Hepatocyte (in vitro differentiated cells): ENCODE results near the gene MC5R. TPM values are rescaled to one million over a fixed set of nuclear protein-coding genes. Genes with fewer than 3 reads are reported as not detected.

Experiments used
- DNase-seq: peaks from one replicate; pipeline ENCODE4 v3.0.0-alpha.2; 2016; ENCODE audit warnings: low spot score
- H2AFZ ChIP-seq: fragments of 200-600 bp; sonication (generic); 2 replicates; pipeline ENCODE4 v1.6.0; 2016; ENCODE audit warnings: antibody characterized with exemption, mild to moderate bottlenecking
- H3K27ac ChIP-seq: fragments of 200-600 bp; sonication (generic); 2 replicates; pipeline ENCODE4 v1.5.1; 2016; ENCODE audit warnings: mild to moderate bottlenecking
- H3K27me3 ChIP-seq: fragments of 200-600 bp; sonication (generic); 2 replicates; pipeline ENCODE4 v1.6.1; 2016
- H3K36me3 ChIP-seq: fragments of 200-600 bp; sonication (generic); replicated peaks from 2 replicates; pipeline ENCODE4 v1.5.1; 2016; ENCODE audit warnings: low read depth; ENCODE audit not compliant: insufficient read depth
- H3K4me1 ChIP-seq: fragments of 200-600 bp; sonication (generic); 2 replicates; pipeline ENCODE4 v1.5.1; 2016; ENCODE audit warnings: mild to moderate bottlenecking, moderate library complexity; ENCODE audit not compliant: insufficient read depth
- H3K4me2 ChIP-seq: fragments of 200-600 bp; sonication (generic); 2 replicates; pipeline ENCODE4 v1.6.0; 2016
- H3K4me3 ChIP-seq: fragments of 200-600 bp; sonication (generic); 2 replicates; pipeline ENCODE4 v1.5.1; 2016; ENCODE audit warnings: mild to moderate bottlenecking
- H3K79me2 ChIP-seq: fragments of 200-600 bp; sonication (generic); 2 replicates; pipeline ENCODE4 v1.6.0; 2017; ENCODE audit warnings: mild to moderate bottlenecking
- H3K9me2 ChIP-seq: fragments of 200-600 bp; sonication (generic); replicated peaks from 2 replicates; pipeline ENCODE4 v1.6.0; 2017; ENCODE audit warnings: mild to moderate bottlenecking; ENCODE audit not compliant: insufficient read depth
- H3K9me3 ChIP-seq: fragments of 200-600 bp; sonication (generic); 2 replicates; pipeline ENCODE4 v1.5.1; 2016; ENCODE audit warnings: low read depth, mild to moderate bottlenecking
- H4K20me1 ChIP-seq: fragments of 200-600 bp; sonication (generic); 2 replicates; pipeline ENCODE4 v1.6.0; 2016; ENCODE audit warnings: mild to moderate bottlenecking; ENCODE audit not compliant: insufficient read depth, poor library complexity, severe bottlenecking
- CTCF ChIP-seq: fragments of 200-600 bp; sonication (generic); IDR thresholded peaks from 2 replicates; pipeline ENCODE4 v1.5.1; 2016; ENCODE audit warnings: antibody characterized with exemption, mild to moderate bottlenecking; ENCODE audit not compliant: poor library complexity
- EZH2 ChIP-seq: fragments of 200-600 bp; sonication (generic); IDR thresholded peaks from 2 replicates; pipeline ENCODE4 v1.6.1; 2016; ENCODE audit warnings: antibody characterized with exemption, mild to moderate bottlenecking, borderline replicate concordance
- EZH2phosphoT487 ChIP-seq: fragments of 200-600 bp; sonication (generic); IDR thresholded peaks from one replicate; pipeline ENCODE4 v1.6.1; 2018; ENCODE audit warnings: antibody characterized with exemption, mild to moderate bottlenecking, low read depth, moderate library complexity; ENCODE audit not compliant: unreplicated experiment, severe bottlenecking
- WGBS: methylation state at CpG from one replicate; pipeline ENCODE4 v1.1.6; 2016; ENCODE audit warnings: low lambda C conversion rate; ENCODE audit errors: missing lambda C conversion rate; 5-methylcytosine and 5-hydroxymethylcytosine counted together
- polyA plus RNA-seq: library from polyadenylated mRNA; unstranded; fragments of >200 nt; fragmentation: Nextera tagmentation; extraction: Ambion mirVana; gene quantifications from 2 replicates; pipeline ENCODE4 v1.2.1, GENCODE V29; 2016
- total RNA-seq: library from RNA; depleted of rRNA; stranded (reverse); fragments of >200 nt; gene quantifications from 2 replicates; pipeline ENCODE4 v1.2.3, GENCODE V29; 2014

Gene MC5R
- total and polyA plus RNA-seq, 2 experiments from 2014 or later = not detected

GRCh38 chr18:13874558-13874957 is 50.6 kb downstream of the MC5R start:
- Histone ChIP-seq H3K27ac (no peak overlapping the region), H3K9me3 (no peaks in the 10 kb centered on the region), H3K4me1 (no peaks in the 10 kb centered on the region), H3K4me3 (no peak overlapping the region), H3K79me2 (no peaks in the 10 kb centered on the region), H3K27me3 (peaks cover 40% of the 10 kb centered on the region), H4K20me1 (no peaks in the 10 kb centered on the region), H3K9me2 (no peaks in the 10 kb centered on the region), H2AFZ (no peak overlapping the region), H3K4me2 (no peak overlapping the region), H3K36me3 (no peaks in the 10 kb centered on the region)
- no peak for DNase-seq
- WGBS = 80% methylated on average over 4 of the region's 4 CpGs
- TF ChIP-seq CTCF (no peak), EZH2 (no peak), EZH2phosphoT487 (no peak)

Other genes with a start within 250 kb of the MC5R start
- gene FAM210A, start 97.6 kb upstream of the MC5R start, total RNA-seq = 20.6 and 25.0 TPM in 2 replicates
- 12.1 and 13.9 TPM in 2 replicates for gene FAM210A, start 97.6 kb upstream of the MC5R start, polyA plus RNA-seq
- gene RNMT, start 97.5 kb upstream of the MC5R start, total RNA-seq = 36.1 and 40.4 TPM in 2 replicates
- gene RNMT, start 97.5 kb upstream of the MC5R start, polyA plus RNA-seq = 34.5 and 38.6 TPM in 2 replicates
- gene MC2R, start 91.4 kb downstream of the MC5R start, total RNA-seq = not detected in 2 replicates
- gene MC2R, start 91.4 kb downstream of the MC5R start, polyA plus RNA-seq = not detected in 2 replicates